Neural crest cell (in vitro differentiated cells): ENCODE measurements around the gene LHX2. TPM values are rescaled to one million over a fixed set of nuclear protein-coding genes. Genes with fewer than 3 reads are reported as not detected.
A peak's percentile ranks its signal among the peaks of the same experiment; 100 is the strongest.

ENCODE experiments used
- DNase-seq: peaks from one replicate; pipeline ENCODE4 v3.0.0; 2021; ENCODE audit warnings: low read depth, mixed read lengths, low spot score
- H3K27ac Mint-ChIP-seq: one replicate; pipeline ENCODE4 v1.8.0; 2021; ENCODE audit warnings: mild to moderate bottlenecking, mixed read lengths; ENCODE audit not compliant: unreplicated experiment
- H3K27me3 Mint-ChIP-seq: 2 replicates; pipeline ENCODE4 v1.8.0; 2021; ENCODE audit warnings: low read depth, mild to moderate bottlenecking, mixed read lengths
- H3K36me3 Mint-ChIP-seq: 2 replicates; pipeline ENCODE4 v1.8.0; 2021; ENCODE audit warnings: low read depth, mild to moderate bottlenecking, mixed read lengths
- H3K4me1 Mint-ChIP-seq: 2 replicates; pipeline ENCODE4 v1.8.0; 2021; ENCODE audit warnings: mixed read lengths
- H3K4me3 Mint-ChIP-seq: one replicate; pipeline ENCODE4 v1.8.0; 2021; ENCODE audit warnings: mild to moderate bottlenecking, mixed read lengths
- H3K9me3 Mint-ChIP-seq: 2 replicates; pipeline ENCODE4 v1.8.0; 2021; ENCODE audit warnings: mixed read lengths
- total RNA-seq: library from RNA; stranded (reverse); gene quantifications from 2 replicates; pipeline ENCODE4 v1.2.1, GENCODE V29; 2021
- TF ChIP-seq, protein P1 (sequence below): fragments of 200-600 bp; sonication (generic); conservative IDR thresholded peaks from 2 replicates; pipeline ENCODE4 v1.5.0; 2021; ENCODE audit warnings: antibody characterized with exemption, mild to moderate bottlenecking

Gene LHX2
- total RNA-seq, 1 donor from 2014 or later, result 0.19 TPM

DNA sequence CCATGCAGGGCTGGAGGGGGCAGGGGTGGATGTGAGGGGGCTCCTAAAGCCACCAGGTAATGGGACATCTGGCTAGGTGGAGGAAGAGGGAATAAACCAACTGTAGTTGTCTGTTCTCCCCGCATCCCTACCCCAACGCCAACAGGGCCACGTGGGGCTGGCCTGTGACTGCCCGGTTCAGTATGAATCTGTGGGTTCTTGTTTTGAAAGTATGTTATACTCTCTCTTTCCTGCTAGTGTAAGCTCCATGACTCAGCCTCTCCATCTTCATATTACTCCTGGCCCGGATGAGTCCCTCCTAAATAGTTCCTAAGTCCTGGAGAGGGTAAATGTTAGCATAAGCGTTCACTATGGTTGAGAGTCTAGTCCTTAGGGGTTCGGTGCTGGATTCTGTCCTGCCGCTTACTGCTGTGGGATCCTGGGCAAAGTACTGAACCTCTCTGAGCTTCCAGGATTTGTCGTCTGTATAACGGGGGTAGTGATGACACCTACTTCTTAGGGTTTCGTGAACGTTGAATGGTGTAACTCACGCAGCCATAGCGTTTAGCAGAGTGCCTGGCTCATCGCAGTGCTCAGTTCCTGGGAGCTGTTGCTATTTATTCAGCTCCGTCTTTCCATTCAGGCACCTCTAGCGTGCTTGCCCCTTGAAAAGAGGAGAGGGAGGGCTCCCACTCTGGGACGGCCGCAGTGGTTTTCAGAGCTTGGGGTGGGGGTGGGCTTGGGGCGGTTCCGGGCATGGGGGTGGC lies 28.8 kb downstream of the LHX2 start:
- H3K27me3 Mint-ChIP-seq, result peaks cover 95% of the 10 kb centered on the region
- H3K4me3 Mint-ChIP-seq, result peak overlapping the region; percentile 21
- TF ChIP-seq, protein P1, sequence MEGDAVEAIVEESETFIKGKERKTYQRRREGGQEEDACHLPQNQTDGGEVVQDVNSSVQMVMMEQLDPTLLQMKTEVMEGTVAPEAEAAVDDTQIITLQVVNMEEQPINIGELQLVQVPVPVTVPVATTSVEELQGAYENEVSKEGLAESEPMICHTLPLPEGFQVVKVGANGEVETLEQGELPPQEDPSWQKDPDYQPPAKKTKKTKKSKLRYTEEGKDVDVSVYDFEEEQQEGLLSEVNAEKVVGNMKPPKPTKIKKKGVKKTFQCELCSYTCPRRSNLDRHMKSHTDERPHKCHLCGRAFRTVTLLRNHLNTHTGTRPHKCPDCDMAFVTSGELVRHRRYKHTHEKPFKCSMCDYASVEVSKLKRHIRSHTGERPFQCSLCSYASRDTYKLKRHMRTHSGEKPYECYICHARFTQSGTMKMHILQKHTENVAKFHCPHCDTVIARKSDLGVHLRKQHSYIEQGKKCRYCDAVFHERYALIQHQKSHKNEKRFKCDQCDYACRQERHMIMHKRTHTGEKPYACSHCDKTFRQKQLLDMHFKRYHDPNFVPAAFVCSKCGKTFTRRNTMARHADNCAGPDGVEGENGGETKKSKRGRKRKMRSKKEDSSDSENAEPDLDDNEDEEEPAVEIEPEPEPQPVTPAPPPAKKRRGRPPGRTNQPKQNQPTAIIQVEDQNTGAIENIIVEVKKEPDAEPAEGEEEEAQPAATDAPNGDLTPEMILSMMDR, result no peak
- no peak for DNase-seq
- H3K9me3 Mint-ChIP-seq, result no peaks in the 10 kb centered on the region
- no peak overlapping the region for H3K27ac Mint-ChIP-seq
- peaks cover 4% of the 10 kb centered on the region for H3K4me1 Mint-ChIP-seq
- no peaks in the 10 kb centered on the region for H3K36me3 Mint-ChIP-seq

DNA sequence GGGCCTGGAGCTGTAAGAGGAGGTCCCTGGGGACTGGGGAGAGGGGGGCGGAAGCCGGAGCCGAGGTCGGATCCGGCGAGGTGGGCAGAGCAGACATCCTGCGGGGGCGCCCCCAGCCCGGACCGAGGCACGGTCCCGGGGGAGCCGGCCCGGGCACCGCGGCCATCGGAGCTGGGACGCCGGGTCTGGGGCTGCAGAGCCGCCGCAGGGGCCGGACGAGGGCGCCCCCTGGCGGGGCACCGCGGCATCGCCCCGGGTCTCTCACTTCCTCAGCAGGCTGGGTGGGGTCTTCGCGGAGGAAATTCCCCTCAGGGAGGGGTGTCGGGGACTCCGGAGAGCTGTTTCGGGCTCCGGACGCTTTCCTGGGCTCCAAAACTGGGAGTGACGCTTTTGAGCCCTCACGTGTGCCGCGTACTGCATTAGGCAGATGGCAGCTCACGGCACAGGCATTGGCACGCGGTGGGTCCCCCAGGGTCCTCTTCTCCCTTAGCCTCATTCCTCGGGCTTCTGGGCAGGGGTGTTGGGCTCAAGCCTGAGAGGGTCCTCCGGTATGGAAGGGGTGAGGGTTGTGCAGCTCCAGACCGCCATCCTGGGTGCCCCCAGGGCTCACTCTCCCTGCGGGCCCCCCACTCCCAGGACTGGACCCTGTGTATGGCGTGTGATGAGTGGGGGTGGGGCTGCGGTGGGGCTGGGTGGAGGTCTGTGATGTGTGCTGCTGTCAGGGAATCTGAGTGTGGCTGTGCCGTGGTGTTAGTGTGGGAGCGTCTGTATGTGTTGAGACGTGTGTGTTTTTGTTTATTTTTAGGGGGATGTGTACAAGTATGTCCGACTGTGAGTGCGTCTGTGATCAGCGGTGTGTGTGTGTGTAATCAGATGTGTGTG lies 29.6 kb downstream of the LHX2 start:
- Mint-ChIP-seq H3K4me3 (no peak overlapping the region), H3K27me3 (peaks cover 92% of the 10 kb centered on the region)

DNA sequence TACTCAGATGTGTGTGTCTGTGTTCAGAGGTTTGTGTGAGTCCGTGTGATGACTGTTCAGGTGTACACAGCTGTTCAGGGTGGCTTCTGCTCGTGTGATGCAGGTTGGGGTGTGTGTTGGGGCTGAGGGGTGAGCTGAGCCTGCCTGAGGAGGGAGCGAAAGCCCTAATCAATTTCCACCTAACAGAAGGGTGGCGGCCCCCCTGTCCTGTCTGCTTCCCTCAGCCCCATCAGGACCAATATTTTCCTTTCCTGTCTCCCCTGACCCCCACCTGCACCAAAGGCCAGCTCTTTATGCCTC lies 30.2 kb downstream of the LHX2 start:
- Mint-ChIP-seq H3K27me3 (peaks cover 92% of the 10 kb centered on the region), H3K27ac (no peak overlapping the region), H3K4me3 (no peak overlapping the region), H3K4me1 (peaks cover 4% of the 10 kb centered on the region), H3K9me3 (no peaks in the 10 kb centered on the region), H3K36me3 (no peaks in the 10 kb centered on the region)
- TF ChIP-seq, protein P1, result no peak
- DNase-seq, result no peak

More for the DNA sequence above, 29.6 kb downstream of the LHX2 start:
- DNase-seq, result peak; percentile 71
- peaks cover 4% of the 10 kb centered on the region for H3K4me1 Mint-ChIP-seq
- H3K27ac Mint-ChIP-seq, result no peak overlapping the region
- TF ChIP-seq, protein P1, result peak; percentile 96
- H3K9me3 Mint-ChIP-seq, result no peaks in the 10 kb centered on the region
- no peaks in the 10 kb centered on the region for H3K36me3 Mint-ChIP-seq

DNA sequence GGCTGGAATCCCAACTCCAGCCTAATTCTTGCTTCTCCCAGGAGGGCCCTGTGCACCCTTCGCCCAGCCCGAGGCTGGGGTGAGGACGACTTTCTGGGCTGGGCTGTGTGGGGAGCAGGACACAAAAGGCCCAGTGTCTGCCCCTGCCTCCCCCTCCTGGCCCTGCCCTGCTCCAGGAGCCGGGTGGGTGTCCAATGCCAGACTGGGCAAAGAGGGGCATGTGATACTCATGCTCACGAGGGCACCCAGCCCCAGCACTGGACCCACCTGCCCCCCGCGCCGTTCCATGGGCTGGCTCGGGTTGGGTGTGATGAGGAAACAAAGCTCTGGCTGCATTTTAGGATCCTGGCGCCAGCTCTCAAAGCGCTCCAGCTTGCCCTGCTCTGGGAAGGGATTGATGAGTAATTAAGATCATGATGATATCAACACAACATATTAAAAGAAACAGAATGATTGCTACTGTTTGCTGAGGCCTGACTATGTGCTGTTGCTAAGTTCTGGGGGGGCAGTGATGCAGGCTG lies 30.7 kb downstream of the LHX2 start:
- TF ChIP-seq, protein P1, result no peak
- no peak for DNase-seq
- no peak overlapping the region for H3K27ac Mint-ChIP-seq
- no peaks in the 10 kb centered on the region for H3K9me3 Mint-ChIP-seq
- H3K4me3 Mint-ChIP-seq, result no peak overlapping the region
- no peaks in the 10 kb centered on the region for H3K36me3 Mint-ChIP-seq
- H3K4me1 Mint-ChIP-seq, result peaks cover 4% of the 10 kb centered on the region
- peaks cover 92% of the 10 kb centered on the region for H3K27me3 Mint-ChIP-seq

DNA sequence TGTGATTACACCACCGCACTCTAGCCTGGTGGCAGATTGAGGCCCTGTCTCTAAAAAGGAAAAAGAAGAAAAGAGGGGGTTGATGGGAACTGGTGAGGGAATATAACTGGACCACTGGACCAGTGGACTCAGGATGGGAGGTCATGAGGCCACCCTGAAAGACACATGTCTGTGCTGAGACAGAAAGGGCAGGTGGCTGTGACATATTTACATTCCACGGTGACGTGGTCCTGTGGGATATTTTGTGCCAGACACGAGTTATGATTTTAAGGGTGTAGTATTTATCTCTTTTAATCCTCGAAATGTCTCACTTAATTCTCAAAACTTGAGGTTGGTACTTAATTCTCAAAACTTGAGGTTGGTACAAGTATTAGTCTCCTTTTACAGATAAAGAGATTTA lies 32.9 kb downstream of the LHX2 start:
- peaks cover 4% of the 10 kb centered on the region for H3K4me1 Mint-ChIP-seq
- H3K27ac Mint-ChIP-seq, result no peak overlapping the region
- peak overlapping the region; percentile 11 for H3K4me3 Mint-ChIP-seq
- peaks cover 87% of the 10 kb centered on the region for H3K27me3 Mint-ChIP-seq
- no peaks in the 10 kb centered on the region for H3K9me3 Mint-ChIP-seq
- H3K36me3 Mint-ChIP-seq, result no peaks in the 10 kb centered on the region
- TF ChIP-seq, protein P1, result no peak
- DNase-seq, result no peak
